Lung (tissue), 12 donors: Measurements from ENCODE around the gene TRPC4. TPM values are rescaled to one million over a fixed set of nuclear protein-coding genes. Genes with fewer than 3 reads are reported as not detected.

Experiments used
- ATAC-seq: fragments of 200-7000 bp; cut with Tn5 transposase; one replicate; pipeline ENCODE4 v1.9.1; 2020; ENCODE audit warnings: moderate number of reproducible peaks; ENCODE audit not compliant: insufficient read depth, low FRiP score
- DNase-seq, 3 donors: peaks; one replicate each; pipeline ENCODE4 v3.0.0-alpha.2; 2013 to 2017
- H3K27ac ChIP-seq, 2 donors: one replicate each; pipeline ENCODE4 v1.5.1; 2013; ENCODE audit warnings: mild to moderate bottlenecking in 2 of 2, moderate library complexity in 2 of 2, control low read depth in 1 of 2, inconsistent platforms in 1 of 2, low read depth in 1 of 2, low read length in 1 of 2
- H3K27me3 ChIP-seq, 3 donors: one replicate each; pipeline ENCODE4 v1.5.1; 2013; ENCODE audit warnings: low read length in 2 of 3; ENCODE audit not compliant: control insufficient read depth in 3 of 3, insufficient read depth in 3 of 3
- H3K36me3 ChIP-seq, 4 donors: one replicate each; pipeline ENCODE4 v1.5.1; 2013; ENCODE audit warnings: low read length in 4 of 4, mild to moderate bottlenecking in 1 of 4, moderate library complexity in 1 of 4; ENCODE audit not compliant: control insufficient read depth in 4 of 4, insufficient read depth in 4 of 4
- H3K4me1 ChIP-seq, 5 donors: one replicate each; pipeline ENCODE4 v1.5.1; 2013; ENCODE audit warnings: low read length in 5 of 5, mild to moderate bottlenecking in 2 of 5, moderate library complexity in 1 of 5; ENCODE audit not compliant: control insufficient read depth in 5 of 5, insufficient read depth in 5 of 5
- H3K4me3 ChIP-seq: one replicate; pipeline ENCODE4 v1.5.1; 2013; ENCODE audit warnings: mild to moderate bottlenecking, control low read depth, moderate library complexity
- H3K9ac ChIP-seq, 2 donors: one replicate each; pipeline ENCODE4 v1.5.1; 2013; ENCODE audit warnings: low read length in 2 of 2, control low read depth in 1 of 2; ENCODE audit not compliant: insufficient read depth in 1 of 2
- H3K9me3 ChIP-seq, 4 donors: one replicate each; pipeline ENCODE4 v1.5.1; 2013; ENCODE audit warnings: low read length in 3 of 4, mild to moderate bottlenecking in 1 of 4, moderate library complexity in 1 of 4; ENCODE audit not compliant: control insufficient read depth in 4 of 4, insufficient read depth in 3 of 4
- CTCF ChIP-seq: IDR thresholded peaks from 2 replicates; pipeline ENCODE4 v1.5.1; 2012; ENCODE audit warnings: mild to moderate bottlenecking; ENCODE audit errors: control extremely low read depth, extremely low read depth
- WGBS, 2 donors: extraction: QIAGEN DNeasy Blood & Tissue Kit; methylation state at CpG; one replicate each; pipeline ENCODE4 v1.1.7; 2013; 5-methylcytosine and 5-hydroxymethylcytosine counted together
- polyA plus RNA-seq, 2 donors: library from polyadenylated mRNA; stranded (reverse); fragments of 200-250 nt; gene quantifications; one replicate each; pipeline ENCODE4 v1.2.1, GENCODE V29; 2013
- total RNA-seq, 2 donors: library from RNA; depleted of rRNA in 1 of 2; stranded (reverse); fragments of >200 nt in 1 of 2; gene quantifications; one replicate each; pipeline ENCODE4 v1.2.1, GENCODE V29; 2014 to 2021
- donor health status: control.
- donor health status: control.
- donor health status: Bipolar disorder and iron deficiency.
- donor health status: healthy.
- donor health status: DM: yes; HTN: yes; CAD: no.

The TRPC4 gene
- total and polyA plus RNA-seq, 4 donors, result 0.28 to 3.1 (median 0.94) TPM

GRCh38 chr13:37706041-37706440, 163.5 kb downstream of the TRPC4 start:
- Histone ChIP-seq H3K9me3 (no peaks in the 10 kb centered on the region), H3K4me1 (peaks cover 0 to 4% (median 0%) of the 10 kb centered on the region in 5 donors), H3K27ac (no peak overlapping the region), H3K9ac (no peak overlapping the region), H3K27me3 (no peaks in the 10 kb centered on the region), H3K36me3 (no peaks in the 10 kb centered on the region), H3K4me3 (no peak overlapping the region)
- DNase-seq (no peak), ATAC-seq (no peak)
- 92 to 96% methylated on average over 2 of the region's 2 CpGs for WGBS, 2 donors
- TF ChIP-seq CTCF, result no peak

- no peaks in the 10 kb centered on the region for H3K36me3 ChIP-seq
- H3K9me3 ChIP-seq, result no peaks in the 10 kb centered on the region
- TF ChIP-seq CTCF, result no peak
- ATAC-seq, result peak; percentile 41
- H3K9ac ChIP-seq, result no peak overlapping the region
- WGBS, 2 donors, result 58 to 70% methylated on average over 4 of the region's 4 CpGs
- no peak overlapping the region for H3K4me3 ChIP-seq
- H3K27ac ChIP-seq, result peak overlapping the region in 1 of 2 donors; percentile 26
- DNase-seq, result peak in 2 of 3 donors; percentile 30 to 50
- no peaks in the 10 kb centered on the region for H3K4me1 ChIP-seq
- no peaks in the 10 kb centered on the region for H3K27me3 ChIP-seq
Observed at GRCh38 chr13:37701972-37702371, 167.6 kb downstream of the TRPC4 start.

GRCh38 chr13:37701306-37701705, 168.3 kb downstream of the TRPC4 start:
- Histone ChIP-seq H3K27ac (no peak overlapping the region), H3K4me3 (no peak overlapping the region), H3K27me3 (no peaks in the 10 kb centered on the region), H3K9me3 (no peaks in the 10 kb centered on the region), H3K4me1 (no peaks in the 10 kb centered on the region), H3K9ac (no peak overlapping the region), H3K36me3 (no peaks in the 10 kb centered on the region)
- ATAC-seq, result no peak
- 33 to 38% methylated on average over 4 of the region's 4 CpGs for WGBS, 2 donors
- DNase-seq, result peak in 2 of 3 donors; percentile 15 to 16
- no peak for TF ChIP-seq CTCF

GRCh38 chr13:37700887-37701286, 168.7 kb downstream of the TRPC4 start:
- no peak overlapping the region for H3K27ac ChIP-seq
- no peaks in the 10 kb centered on the region for H3K4me1 ChIP-seq
- H3K4me3 ChIP-seq, result no peak overlapping the region
- no peak overlapping the region for H3K9ac ChIP-seq
- DNase-seq (peak in 2 of 3 donors; percentile 20 to 36), ATAC-seq (no peak)
- 70 to 78% methylated on average over 2 of the region's 2 CpGs for WGBS, 2 donors
- no peak for TF ChIP-seq CTCF
- no peaks in the 10 kb centered on the region for H3K27me3 ChIP-seq
- no peaks in the 10 kb centered on the region for H3K36me3 ChIP-seq
- H3K9me3 ChIP-seq, result no peaks in the 10 kb centered on the region
